ENCODE measurements around the gene RXRG. TPM values are rescaled to one million over a fixed set of nuclear protein-coding genes. Genes with fewer than 3 reads are reported as not detected.

RXRG gene
- not detected for total RNA-seq

- H3K4me1 Mint-ChIP-seq: no peaks in the 10 kb centered on the region
- H3K9me3 Mint-ChIP-seq: no peaks in the 10 kb centered on the region
- no peak within 1 kb of the TSS for H3K4me3 Mint-ChIP-seq
- H3K36me3 Mint-ChIP-seq (ENCODE audit: low read depth): no peaks in the 10 kb centered on the region
- peak; percentile 28 for ATAC-seq (replicated peaks)
- H3K27me3 Mint-ChIP-seq: peaks cover 50% of the 10 kb centered on the region
- H3K27ac Mint-ChIP-seq: no peak within 1 kb of the TSS
Observed at GRCh38 chr1:165444897-165445370, at the start of gene RXRG. Gene RXRG, minus strand, starts transcription at chr1:165445126. Its CDS starts 233 bp downstream, at chr1:165444893.

- ATAC-seq (replicated peaks): no peak
- H3K36me3 Mint-ChIP-seq (ENCODE audit: low read depth): no peaks in the 10 kb centered on the region
- no peak overlapping the region for H3K4me3 Mint-ChIP-seq
- no peaks in the 10 kb centered on the region for H3K4me1 Mint-ChIP-seq
- peaks cover 28% of the 10 kb centered on the region for H3K27me3 Mint-ChIP-seq
- H3K9me3 Mint-ChIP-seq: no peaks in the 10 kb centered on the region
- H3K27ac Mint-ChIP-seq: no peak overlapping the region
Observed at GRCh38 chr1:165492845-165493373, 48.0 kb upstream of the RXRG start.

- no peak overlapping the region for H3K4me3 Mint-ChIP-seq
- no peaks in the 10 kb centered on the region for H3K36me3 Mint-ChIP-seq (ENCODE audit: low read depth)
- no peaks in the 10 kb centered on the region for H3K9me3 Mint-ChIP-seq
- peaks cover 29% of the 10 kb centered on the region for H3K27me3 Mint-ChIP-seq
- no peak for ATAC-seq (replicated peaks)
- H3K4me1 Mint-ChIP-seq: no peaks in the 10 kb centered on the region
- no peak overlapping the region for H3K27ac Mint-ChIP-seq
Observed at GRCh38 chr1:165490175-165490574, 45.2 kb upstream of the RXRG start.

GRCh38 chr1:165487921-165488320, 43.0 kb upstream of the RXRG start:
- Mint-ChIP-seq H3K4me3 (no peak overlapping the region), H3K27me3 (peaks cover 23% of the 10 kb centered on the region), H3K36me3 (ENCODE audit: low read depth) (no peaks in the 10 kb centered on the region), H3K4me1 (no peaks in the 10 kb centered on the region), H3K9me3 (no peaks in the 10 kb centered on the region), H3K27ac (no peak overlapping the region)
- ATAC-seq (replicated peaks): no peak

- Mint-ChIP-seq H3K36me3 (ENCODE audit: low read depth) (no peaks in the 10 kb centered on the region), H3K27ac (no peak overlapping the region), H3K4me1 (peaks cover 8% of the 10 kb centered on the region), H3K4me3 (no peak overlapping the region), H3K27me3 (peaks cover 17% of the 10 kb centered on the region), H3K9me3 (no peaks in the 10 kb centered on the region)
- ATAC-seq (replicated peaks): no peak
Observed at GRCh38 chr1:165486663-165487062, 41.7 kb upstream of the RXRG start.

- Mint-ChIP-seq H3K36me3 (ENCODE audit: low read depth) (no peaks in the 10 kb centered on the region), H3K4me1 (peaks cover 8% of the 10 kb centered on the region), H3K9me3 (no peaks in the 10 kb centered on the region), H3K4me3 (no peak overlapping the region), H3K27me3 (peaks cover 17% of the 10 kb centered on the region), H3K27ac (no peak overlapping the region)
- ATAC-seq (replicated peaks): no peak
Observed at GRCh38 chr1:165485716-165486115, 40.8 kb upstream of the RXRG start.

GRCh38 chr1:165484532-165484931, 39.6 kb upstream of the RXRG start:
- H3K27me3 Mint-ChIP-seq: peaks cover 16% of the 10 kb centered on the region
- H3K9me3 Mint-ChIP-seq: no peaks in the 10 kb centered on the region
- no peak overlapping the region for H3K27ac Mint-ChIP-seq
- peaks cover 8% of the 10 kb centered on the region for H3K4me1 Mint-ChIP-seq
- no peaks in the 10 kb centered on the region for H3K36me3 Mint-ChIP-seq (ENCODE audit: low read depth)
- no peak for ATAC-seq (replicated peaks)
- H3K4me3 Mint-ChIP-seq: no peak overlapping the region

- Mint-ChIP-seq H3K27me3 (peaks cover 16% of the 10 kb centered on the region), H3K9me3 (no peaks in the 10 kb centered on the region), H3K4me3 (no peak overlapping the region), H3K4me1 (peaks cover 8% of the 10 kb centered on the region), H3K27ac (no peak overlapping the region), H3K36me3 (ENCODE audit: low read depth) (no peaks in the 10 kb centered on the region)
- ATAC-seq (replicated peaks): peak; percentile 69
Observed at GRCh38 chr1:165483412-165483811, 38.5 kb upstream of the RXRG start.

- ATAC-seq (replicated peaks): peak; percentile 85
- H3K27me3 Mint-ChIP-seq: peaks cover 11% of the 10 kb centered on the region
- H3K9me3 Mint-ChIP-seq: no peaks in the 10 kb centered on the region
- peaks cover 8% of the 10 kb centered on the region for H3K4me1 Mint-ChIP-seq
- no peak overlapping the region for H3K27ac Mint-ChIP-seq
- H3K36me3 Mint-ChIP-seq (ENCODE audit: low read depth): no peaks in the 10 kb centered on the region
- H3K4me3 Mint-ChIP-seq: peak overlapping the region; percentile 22
Observed at GRCh38 chr1:165481820-165482532, 37.0 kb upstream of the RXRG start.

GRCh38 chr1:165476776-165477175, 31.9 kb upstream of the RXRG start:
- Mint-ChIP-seq H3K27me3 (peaks cover 3% of the 10 kb centered on the region), H3K9me3 (no peaks in the 10 kb centered on the region), H3K4me1 (peaks cover under 1% of the 10 kb centered on the region), H3K36me3 (ENCODE audit: low read depth) (no peaks in the 10 kb centered on the region), H3K4me3 (no peak overlapping the region), H3K27ac (no peak overlapping the region)
- no peak for ATAC-seq (replicated peaks)

- Mint-ChIP-seq H3K36me3 (ENCODE audit: low read depth) (no peaks in the 10 kb centered on the region), H3K4me3 (no peak overlapping the region), H3K4me1 (no peaks in the 10 kb centered on the region)
Observed at GRCh38 chr1:165474196-165474595, 29.3 kb upstream of the RXRG start.

GRCh38 chr1:165473081-165473480, 28.2 kb upstream of the RXRG start:
- Mint-ChIP-seq H3K27me3 (peaks cover 3% of the 10 kb centered on the region), H3K36me3 (ENCODE audit: low read depth) (no peaks in the 10 kb centered on the region), H3K4me1 (no peaks in the 10 kb centered on the region), H3K27ac (no peak overlapping the region), H3K4me3 (no peak overlapping the region), H3K9me3 (no peaks in the 10 kb centered on the region)
- ATAC-seq (replicated peaks): no peak

More at GRCh38 chr1:165474196-165474595, 29.3 kb upstream of the RXRG start:
- no peak for ATAC-seq (replicated peaks)
- Mint-ChIP-seq H3K27ac (no peak overlapping the region), H3K27me3 (peaks cover 3% of the 10 kb centered on the region), H3K9me3 (no peaks in the 10 kb centered on the region)

- no peak for ATAC-seq (replicated peaks)
- Mint-ChIP-seq H3K9me3 (no peaks in the 10 kb centered on the region), H3K36me3 (ENCODE audit: low read depth) (no peaks in the 10 kb centered on the region), H3K27ac (no peak overlapping the region), H3K27me3 (peaks cover 12% of the 10 kb centered on the region), H3K4me1 (no peaks in the 10 kb centered on the region), H3K4me3 (no peak overlapping the region)
Observed at GRCh38 chr1:165468726-165469249, 23.9 kb upstream of the RXRG start.

GRCh38 chr1:165468253-165468652, 23.3 kb upstream of the RXRG start:
- no peak overlapping the region for H3K4me3 Mint-ChIP-seq
- no peaks in the 10 kb centered on the region for H3K4me1 Mint-ChIP-seq
- no peaks in the 10 kb centered on the region for H3K9me3 Mint-ChIP-seq
- no peaks in the 10 kb centered on the region for H3K36me3 Mint-ChIP-seq (ENCODE audit: low read depth)
- peaks cover 12% of the 10 kb centered on the region for H3K27me3 Mint-ChIP-seq
- H3K27ac Mint-ChIP-seq: no peak overlapping the region
- ATAC-seq (replicated peaks): no peak

- no peak overlapping the region for H3K4me3 Mint-ChIP-seq
- no peak for ATAC-seq (replicated peaks)
- H3K9me3 Mint-ChIP-seq: no peaks in the 10 kb centered on the region
- H3K27me3 Mint-ChIP-seq: peaks cover 12% of the 10 kb centered on the region
- H3K36me3 Mint-ChIP-seq (ENCODE audit: low read depth): no peaks in the 10 kb centered on the region
- no peak overlapping the region for H3K27ac Mint-ChIP-seq
- no peaks in the 10 kb centered on the region for H3K4me1 Mint-ChIP-seq
Observed at GRCh38 chr1:165467706-165468105, 22.8 kb upstream of the RXRG start.

Data from activated T-helper 17 cell treated with anti-CD3 and anti-CD28 coated beads, Interleukin-2, amount 50 U/mL, for 72 hours (primary cell).